GM18861 (cell line): ENCODE measurements around the gene HOXB5.

Experiments used
- ATAC-seq: cut with Tn5 transposase; IDR thresholded peaks from one replicate; pipeline ENCODE4 v1.9.1; 2021; ENCODE audit not compliant: unreplicated experiment

HOXB5 gene

DNA sequence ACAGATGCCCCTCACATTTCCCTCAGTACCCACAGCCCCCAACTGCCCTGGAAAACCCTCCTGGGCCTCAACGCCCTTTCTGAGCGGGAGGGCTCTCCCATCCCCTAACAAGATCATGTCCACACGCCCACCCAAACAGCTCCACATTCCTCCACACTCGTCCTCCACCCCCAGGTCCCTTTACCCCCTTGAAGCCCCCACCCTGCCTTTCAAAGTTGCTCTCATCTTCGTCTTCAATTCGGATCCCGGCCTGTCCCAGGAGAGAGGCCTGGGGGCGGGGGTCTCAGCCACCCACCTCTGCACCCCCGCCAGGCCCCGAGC, 29.8 kb downstream of the HOXB5 start:
- ATAC-seq: no peak

- no peak for ATAC-seq
These were observed 30.2 kb downstream of the HOXB5 start for GRCh38 chr17:48563385-48563838.

GRCh38 chr17:48562934-48563333, 30.6 kb downstream of the HOXB5 start:
- ATAC-seq: no peak

GRCh38 chr17:48561884-48562810, 31.4 kb downstream of the HOXB5 start:
- ATAC-seq: peak; percentile 73

- no peak for ATAC-seq
These were observed 33.5 kb downstream of the HOXB5 start for GRCh38 chr17:48559840-48560817.

GRCh38 chr17:48559122-48559839, 34.3 kb downstream of the HOXB5 start:
- ATAC-seq: no peak

DNA sequence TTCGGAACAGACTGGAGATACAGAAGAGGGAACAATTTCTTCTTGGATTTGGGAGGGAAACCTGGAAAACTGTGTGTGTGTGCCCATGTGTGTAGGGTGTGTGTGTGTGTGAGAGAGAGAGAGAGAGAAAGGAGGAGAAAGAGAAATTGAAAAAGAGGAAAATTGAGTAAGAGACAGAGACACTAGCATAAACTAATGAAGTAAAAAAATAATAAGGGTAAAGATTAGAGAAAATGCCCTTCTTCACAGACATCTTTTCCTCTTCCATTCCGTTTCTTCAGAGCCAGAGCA, 34.8 kb downstream of the HOXB5 start:
- ATAC-seq: no peak

DNA sequence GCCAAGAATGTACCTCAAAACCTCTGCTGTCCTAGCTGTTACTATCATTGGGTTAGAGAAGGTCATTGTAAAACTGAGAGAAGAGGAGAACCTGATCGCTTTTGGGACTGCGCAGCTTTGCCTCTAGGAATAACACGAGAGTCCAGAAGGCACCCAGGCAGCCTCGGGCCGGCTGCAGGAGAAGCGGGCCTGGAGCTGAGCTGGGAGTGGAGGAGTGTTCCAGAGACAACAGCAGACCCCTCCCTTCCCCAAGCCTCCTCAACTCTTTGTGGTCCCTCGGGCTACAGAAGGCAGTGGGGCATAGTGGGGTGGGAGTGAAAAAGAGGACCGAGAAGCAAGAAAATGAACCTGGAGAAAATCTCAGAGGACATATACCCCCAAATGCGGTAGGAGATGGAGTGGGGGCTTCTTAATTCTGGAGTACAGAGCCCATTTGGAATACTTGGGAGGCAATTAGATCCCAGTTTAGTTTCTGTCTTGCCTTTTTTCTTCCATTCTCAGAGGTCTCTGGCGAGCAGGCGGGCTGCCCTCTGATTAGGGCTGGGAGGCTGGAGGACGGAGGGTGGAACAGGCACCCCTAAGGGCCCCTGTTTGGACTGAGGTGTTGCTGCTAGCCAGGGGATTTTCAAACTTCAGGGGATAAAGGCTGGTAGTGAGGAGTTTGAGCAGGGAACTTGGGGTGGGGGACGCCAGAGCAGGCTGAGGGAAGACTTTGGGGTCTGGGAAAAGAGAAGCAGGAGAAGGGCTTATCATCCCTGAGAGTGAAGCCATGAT, 35.3 kb downstream of the HOXB5 start:
- ATAC-seq: no peak

DNA sequence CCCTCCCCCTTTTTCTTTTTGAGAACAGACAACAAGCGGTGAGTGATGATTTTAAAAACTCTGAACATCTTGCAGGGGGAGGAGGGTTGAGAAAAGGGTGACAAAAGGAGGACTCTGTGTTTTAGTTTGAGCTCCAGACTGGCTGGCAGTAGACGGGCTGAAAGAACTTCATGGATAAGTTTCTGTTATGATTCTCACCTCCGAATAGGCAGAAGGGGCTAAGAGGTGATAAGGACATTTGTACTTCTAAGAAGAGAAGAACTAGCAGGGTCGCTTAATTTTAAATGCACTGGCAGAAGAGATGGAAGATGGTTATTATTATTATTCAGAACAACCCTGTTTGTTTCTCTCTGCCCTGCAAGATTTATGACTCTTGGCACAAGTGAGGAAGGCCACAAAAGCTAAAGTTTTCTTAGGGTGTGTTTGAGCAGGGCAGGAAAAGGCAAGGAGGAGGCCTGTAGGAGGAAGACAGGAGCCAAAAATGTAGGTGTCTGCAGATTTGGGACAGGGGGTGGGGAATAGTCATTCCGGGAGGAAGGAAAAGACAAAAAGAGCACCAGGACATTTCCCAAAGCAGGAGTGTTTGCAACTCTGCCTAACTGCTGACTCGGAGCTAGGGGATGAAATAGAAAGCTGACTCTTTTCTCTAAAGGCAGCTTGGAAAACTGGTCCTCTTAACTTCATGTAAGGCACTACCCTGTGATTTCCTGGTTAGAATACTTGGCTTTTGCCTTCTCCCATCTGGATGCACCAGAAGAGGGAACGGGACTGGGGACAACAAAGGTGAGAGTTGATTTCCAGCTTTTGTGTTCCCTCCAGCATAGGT, 36.8 kb downstream of the HOXB5 start:
- ATAC-seq: no peak

- no peak for ATAC-seq
These were observed 37.4 kb downstream of the HOXB5 start for GRCh38 chr17:48556229-48556575.

DNA sequence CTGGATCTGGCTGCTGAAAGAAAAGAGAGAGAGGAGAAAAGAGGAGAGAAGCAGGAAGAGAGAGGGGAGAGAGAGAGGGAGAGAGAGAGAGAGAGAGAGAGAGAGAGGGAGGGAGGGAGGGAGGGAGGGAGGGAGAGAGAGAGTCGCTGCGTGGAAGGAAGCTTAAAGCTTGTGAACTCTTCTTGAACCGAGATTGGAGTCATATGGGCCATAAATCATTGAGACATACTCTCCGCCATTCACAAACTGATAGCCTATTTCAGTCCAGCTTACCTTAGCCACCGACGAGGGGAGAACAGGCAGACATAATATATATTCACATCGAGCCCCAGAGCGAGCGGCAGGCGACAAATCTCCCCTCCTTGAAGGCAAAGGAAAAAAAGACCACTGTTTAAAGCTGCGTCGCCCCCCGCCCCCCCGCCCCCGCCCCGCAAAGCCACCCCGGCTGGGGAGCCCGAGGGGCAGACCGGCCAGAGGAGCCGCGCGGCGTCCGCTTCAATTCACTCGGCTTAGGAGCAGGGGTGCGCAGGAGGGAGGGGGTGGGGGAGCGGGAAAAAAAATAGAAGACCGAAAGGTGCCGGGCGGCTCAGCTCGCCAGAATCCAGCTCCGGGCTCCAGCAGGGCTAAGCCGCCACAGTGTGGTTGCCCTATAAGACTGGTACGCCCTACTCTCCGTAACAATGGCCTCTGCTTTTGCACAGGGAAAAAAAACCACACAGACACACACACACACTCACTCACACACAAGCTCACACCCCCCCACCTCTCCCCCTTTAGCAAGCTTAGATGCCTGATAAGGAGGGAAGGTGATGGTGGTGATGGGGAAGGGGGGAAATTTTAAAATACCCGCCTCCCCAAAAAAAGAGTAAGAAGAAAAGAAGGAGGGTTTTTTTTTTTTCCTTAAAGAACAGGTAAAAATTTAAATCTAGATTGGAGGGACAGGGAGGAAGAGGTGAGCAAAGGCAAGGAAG, 38.0 kb downstream of the HOXB5 start:
- ATAC-seq: no peak

DNA sequence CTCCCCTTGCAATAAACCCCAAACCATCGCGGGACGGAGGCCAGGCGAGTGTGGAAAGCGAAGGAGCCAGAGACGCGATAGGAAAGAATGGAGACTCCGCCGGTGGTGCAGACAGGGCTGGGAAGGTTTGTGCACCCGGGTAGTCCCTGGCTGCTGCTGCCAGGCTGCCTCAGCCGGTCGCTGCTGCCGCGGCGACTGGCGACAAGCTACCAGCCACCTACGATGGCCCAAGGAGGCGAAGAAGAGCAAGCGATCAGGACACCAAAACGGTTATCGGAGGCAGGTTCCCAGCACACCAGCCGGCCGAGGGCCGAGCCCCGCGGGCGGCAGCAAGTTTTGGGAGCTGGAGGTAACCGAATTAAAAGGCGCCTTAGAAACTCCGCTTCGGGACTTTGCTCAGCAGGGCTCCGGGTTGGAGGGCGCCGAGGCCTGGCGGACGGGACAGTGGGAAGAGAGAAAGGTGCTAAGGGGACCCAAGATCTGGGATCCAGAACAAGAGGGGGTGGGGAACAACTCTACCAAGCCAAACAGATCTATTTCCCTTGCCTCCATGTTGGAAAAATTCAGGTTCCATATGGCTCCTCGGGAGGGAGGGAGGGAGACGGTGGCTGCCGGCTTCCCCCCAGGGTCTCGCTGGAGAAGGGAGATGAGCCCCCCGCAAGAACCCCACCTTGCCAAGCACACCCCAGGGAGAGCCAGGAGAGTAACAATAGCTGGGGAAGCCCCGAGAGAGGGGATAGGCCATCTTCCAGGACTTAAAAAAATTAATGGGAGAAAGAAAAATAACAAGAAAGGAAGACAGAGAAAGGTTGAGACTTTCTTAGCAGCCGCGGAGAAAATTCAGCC, 38.9 kb downstream of the HOXB5 start:
- no peak for ATAC-seq

- ATAC-seq: no peak
These were observed 39.8 kb downstream of the HOXB5 start for GRCh38 chr17:48553826-48554225.

DNA sequence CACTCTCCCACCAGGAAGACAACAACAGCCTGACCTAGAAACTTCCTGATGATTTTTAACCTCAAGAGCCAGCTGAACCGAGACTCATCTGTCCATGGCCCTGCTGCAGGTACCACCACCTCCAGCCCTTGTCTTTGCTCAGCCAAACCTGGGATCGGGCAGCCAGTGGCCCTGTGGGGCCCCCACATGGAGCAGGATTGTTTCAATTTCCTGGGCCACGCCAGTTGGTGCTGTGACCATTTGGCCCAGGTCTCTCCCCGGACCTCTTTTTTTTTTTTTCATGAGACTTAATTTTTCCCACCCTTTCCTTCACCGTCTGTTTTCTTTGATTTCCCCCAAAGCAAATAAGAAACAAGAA, 40.4 kb downstream of the HOXB5 start:
- no peak for ATAC-seq

- no peak for ATAC-seq
These were observed 41.0 kb downstream of the HOXB5 start for GRCh38 chr17:48552466-48553189.

- no peak for ATAC-seq
These were observed 41.7 kb downstream of the HOXB5 start for GRCh38 chr17:48551596-48552465.
